Mammary microvascular endothelial cell (primary cell): Measurements from ENCODE around the gene FAM25C. TPM values are rescaled to one million over a fixed set of nuclear protein-coding genes. Genes with fewer than 3 reads are reported as not detected.

Experiments used
- total RNA-seq: library from RNA; depleted of rRNA; stranded (reverse); fragments of >200 nt; gene quantifications from 2 replicates; pipeline ENCODE4 v1.2.3, GENCODE V29; 2015

The FAM25C gene
- total RNA-seq, result not detected in 2 replicates

GRCh38 chr10:47999691-48000090 lies at the start of gene FAM25C:
Gene FAM25C (minus strand): TSS chr10:47999791. CDS start chr10:47999765, 26 bp downstream.

Other genes with a start within 250 kb of the FAM25C start
- 0.80 TPM in 1 of 2 replicates, not detected in the other for gene SYT15B, start 236.2 kb downstream of the FAM25C start, total RNA-seq
- not detected in 2 replicates for gene NPY4R2, start 81.1 kb downstream of the FAM25C start, total RNA-seq